H9 (cell line): ENCODE measurements around the gene TPPP. TPM values are rescaled to one million over a fixed set of nuclear protein-coding genes. Genes with fewer than 3 reads are reported as not detected.

ENCODE experiments used
- DNase-seq: peaks from one replicate; pipeline ENCODE4 v3.0.0-alpha.2; 2017
- H2AFZ ChIP-seq: one replicate; pipeline ENCODE4 v1.6.1; 2013; ENCODE audit warnings: mild to moderate bottlenecking, low read length, control low read depth, moderate library complexity
- H2AK5ac ChIP-seq: 2 replicates; pipeline ENCODE4 v1.6.1; 2013; ENCODE audit warnings: low read length, control low read depth, mixed read lengths; ENCODE audit not compliant: insufficient read length
- H2BK120ac ChIP-seq: one replicate; pipeline ENCODE4 v1.6.1; 2013; ENCODE audit warnings: low read depth, mild to moderate bottlenecking, low read length, control low read depth, inconsistent platforms; ENCODE audit not compliant: poor library complexity, severe bottlenecking
- H2BK12ac ChIP-seq: 2 replicates; pipeline ENCODE4 v1.6.1; 2013; ENCODE audit warnings: low read length, control low read depth, mixed read lengths, low read depth; ENCODE audit not compliant: insufficient read length
- H2BK15ac ChIP-seq: 2 replicates; pipeline ENCODE4 v1.6.1; 2013; ENCODE audit warnings: low read depth, low read length, control low read depth
- H2BK20ac ChIP-seq: one replicate; pipeline ENCODE4 v1.6.1; 2013; ENCODE audit warnings: low read depth, mild to moderate bottlenecking, low read length, control low read depth, inconsistent platforms; ENCODE audit not compliant: poor library complexity, severe bottlenecking
- H2BK5ac ChIP-seq: 2 replicates; pipeline ENCODE4 v1.6.1; 2013; ENCODE audit warnings: low read length, control low read depth, mixed read lengths; ENCODE audit not compliant: insufficient read length
- H3K14ac ChIP-seq: 2 replicates; pipeline ENCODE4 v1.6.1; 2013; ENCODE audit warnings: low read length, control low read depth; ENCODE audit not compliant: insufficient read depth
- H3K18ac ChIP-seq: 2 replicates; pipeline ENCODE4 v1.6.1; 2013; ENCODE audit warnings: low read depth, mild to moderate bottlenecking, mixed read lengths, low read length, control low read depth; ENCODE audit not compliant: insufficient read length
- H3K23ac ChIP-seq: 2 replicates; pipeline ENCODE4 v1.6.1; 2013; ENCODE audit warnings: low read length, control low read depth, mixed read lengths, low read depth; ENCODE audit not compliant: insufficient read length
- H3K23me2 ChIP-seq: 2 replicates; pipeline ENCODE4 v1.6.1; 2013; ENCODE audit warnings: low read depth, mild to moderate bottlenecking, mixed read lengths, low read length, control low read depth; ENCODE audit not compliant: insufficient read length, poor library complexity, severe bottlenecking
- H3K27ac ChIP-seq: 2 replicates; pipeline ENCODE4 v1.5.1; 2013; ENCODE audit warnings: low read length, control low read depth, mixed read lengths, low read depth; ENCODE audit not compliant: insufficient read length
- H3K27me3 ChIP-seq: 2 replicates; pipeline ENCODE4 v1.6.1; 2013; ENCODE audit warnings: low read length, control low read depth, inconsistent platforms; ENCODE audit not compliant: insufficient read depth
- H3K4ac ChIP-seq: 2 replicates; pipeline ENCODE4 v1.6.1; 2013; ENCODE audit warnings: low read depth, mild to moderate bottlenecking, control low read depth, inconsistent platforms, low read length, moderate library complexity
- H3K4me1 ChIP-seq: 2 replicates; pipeline ENCODE4 v1.6.1; 2013; ENCODE audit warnings: low read length, control low read depth, inconsistent platforms; ENCODE audit not compliant: insufficient read depth
- H3K4me2 ChIP-seq: 2 replicates; pipeline ENCODE4 v1.6.1; 2013; ENCODE audit warnings: low read length, control low read depth, mixed read lengths; ENCODE audit not compliant: insufficient read length, insufficient read depth
- H3K56ac ChIP-seq: 2 replicates; pipeline ENCODE4 v1.6.1; 2013; ENCODE audit warnings: low read depth, mild to moderate bottlenecking, mixed read lengths, low read length, control low read depth; ENCODE audit not compliant: insufficient read length
- H3K79me1 ChIP-seq: 2 replicates; pipeline ENCODE4 v1.6.1; 2013; ENCODE audit warnings: low read depth, mild to moderate bottlenecking, moderate library complexity, low read length, control low read depth, inconsistent platforms; ENCODE audit not compliant: insufficient read depth, poor library complexity, severe bottlenecking
- H3K79me2 ChIP-seq: 2 replicates; pipeline ENCODE4 v1.6.1; 2013; ENCODE audit warnings: low read length, control low read depth, inconsistent platforms; ENCODE audit not compliant: insufficient read depth
- H3K9ac ChIP-seq: 2 replicates; pipeline ENCODE4 v1.6.1; 2013; ENCODE audit warnings: low read length, control low read depth, mixed read lengths; ENCODE audit not compliant: insufficient read length; ENCODE audit errors: extremely low read depth
- H3K9me3 ChIP-seq: one replicate; pipeline ENCODE4 v1.6.1; 2013; ENCODE audit warnings: low read depth, low read length, inconsistent platforms; ENCODE audit not compliant: control insufficient read depth
- H3T11ph ChIP-seq: one replicate; pipeline ENCODE4 v1.6.1; 2013; ENCODE audit warnings: mild to moderate bottlenecking, low read length, control low read depth, inconsistent platforms
- H4K20me1 ChIP-seq: one replicate; pipeline ENCODE4 v1.6.1; 2013; ENCODE audit not compliant: control insufficient read depth, insufficient read length, insufficient read depth
- H4K5ac ChIP-seq: 2 replicates; pipeline ENCODE4 v1.6.1; 2013; ENCODE audit warnings: low read depth, mild to moderate bottlenecking, mixed read lengths, low read length, control low read depth; ENCODE audit not compliant: insufficient read length
- H4K8ac ChIP-seq: replicated peaks from 2 replicates; pipeline ENCODE4 v1.6.1; 2013; ENCODE audit warnings: low read length, control low read depth, mixed read lengths, low read depth; ENCODE audit not compliant: insufficient read length
- H4K91ac ChIP-seq: 2 replicates; pipeline ENCODE4 v1.6.1; 2013; ENCODE audit warnings: low read depth, mild to moderate bottlenecking, moderate library complexity, mixed read lengths, low read length, control low read depth; ENCODE audit not compliant: insufficient read length
- H3K27ac Mint-ChIP-seq, 3 experiments: 2 replicates in 2 of 3; 3 replicates in 1 of 3; pipeline ENCODE4 v1.8.0; 2020 to 2021; ENCODE audit warnings: mixed read lengths in 3 of 3, mild to moderate bottlenecking in 1 of 3, moderate library complexity in 1 of 3
- H3K27me3 Mint-ChIP-seq: 2 replicates; pipeline ENCODE4 v1.8.0; 2021; ENCODE audit warnings: low read depth, mild to moderate bottlenecking, moderate library complexity, mixed read lengths
- H3K36me3 Mint-ChIP-seq, 3 experiments: 2 replicates in 2 of 3; 3 replicates in 1 of 3; pipeline ENCODE4 v1.8.0; 2020 to 2021; ENCODE audit warnings: low read depth in 3 of 3, mixed read lengths in 3 of 3; ENCODE audit not compliant: insufficient read depth in 1 of 3
- H3K4me1 Mint-ChIP-seq, 2 experiments: 2 replicates each; pipeline ENCODE4 v1.8.0; 2020; ENCODE audit warnings: mixed read lengths in 2 of 2
- H3K4me3 Mint-ChIP-seq, 2 experiments: 2 replicates in 1 of 2; 3 replicates in 1 of 2; pipeline ENCODE4 v1.8.0; 2020 to 2021; ENCODE audit warnings: mild to moderate bottlenecking in 2 of 2, mixed read lengths in 2 of 2, moderate library complexity in 1 of 2
- H3K9me3 Mint-ChIP-seq, 2 experiments: 2 replicates in 1 of 2; 3 replicates in 1 of 2; pipeline ENCODE4 v1.8.0; 2020; ENCODE audit warnings: mild to moderate bottlenecking in 2 of 2, mixed read lengths in 2 of 2, moderate library complexity in 1 of 2
- CTCF ChIP-seq: fragments of 200-600 bp; sonication (generic); conservative IDR thresholded peaks from 3 replicates; pipeline ENCODE4 v1.8.0; 2021; ENCODE audit warnings: antibody characterized with exemption, mild to moderate bottlenecking
- WGBS: extraction: QIAGEN DNeasy Blood & Tissue Kit; methylation state at CpG from one replicate; pipeline ENCODE4 v1.1.7; 2013; ENCODE audit warnings: missing lambda C conversion rate, low lambda C conversion rate, mixed read lengths; ENCODE audit not compliant: insufficient read length; ENCODE audit errors: extremely low coverage; 5-methylcytosine and 5-hydroxymethylcytosine counted together
- total RNA-seq: library from RNA; stranded (reverse); gene quantifications from 2 replicates; pipeline ENCODE4 v1.2.1, GENCODE V29; 2021

TPPP gene
- total RNA-seq, 1 experiment from 2014 or later, result 0.44 TPM

GRCh38 chr5:641331-641765 is 51.8 kb downstream of the TPPP start:
- Histone ChIP-seq H3K14ac (no peak overlapping the region), H2BK12ac (no peak overlapping the region), H2BK20ac (no peak overlapping the region), H2AFZ (no peak overlapping the region), H3K56ac (no peak overlapping the region), H3K4ac (no peak overlapping the region), H3K9me3 (no peaks in the 10 kb centered on the region), H2BK5ac (no peak overlapping the region), H3K4me1 (no peaks in the 10 kb centered on the region), H3T11ph (no peak overlapping the region), H3K79me1 (no peaks in the 10 kb centered on the region), H4K91ac (no peak overlapping the region), H3K18ac (no peak overlapping the region), H2AK5ac (no peak overlapping the region), H4K20me1 (no peaks in the 10 kb centered on the region), H3K4me2 (no peak overlapping the region), H3K9ac (no peak overlapping the region), H2BK120ac (no peak overlapping the region), H3K27ac (no peak overlapping the region), H4K8ac (no peak overlapping the region), H4K5ac (no peak overlapping the region), H3K23me2 (no peaks in the 10 kb centered on the region), H3K23ac (no peak overlapping the region), H3K79me2 (no peaks in the 10 kb centered on the region), H2BK15ac (no peak overlapping the region), H3K27me3 (no peaks in the 10 kb centered on the region)
- no peak for DNase-seq
- no CpG with 5 or more reads among the region's 14 CpGs for WGBS
- Mint-ChIP-seq H3K9me3 (no peaks in the 10 kb centered on the region), H3K27me3 (no peaks in the 10 kb centered on the region), H3K36me3 (peaks cover 45 to 61% (median 51%) of the 10 kb centered on the region in 3 experiments), H3K4me1 (no peaks in the 10 kb centered on the region), H3K4me3 (no peak overlapping the region), H3K27ac (0 out of 7 replicates have a peak overlapping the region, but pooled peaks of 1 of the 3 experiments have one; percentile 31)
- no peak for TF ChIP-seq CTCF
